Kidney capillary endothelial cell (primary cell): ENCODE data around the gene THSD4.
"Not testable (repeated sequence)": the region's sequence is repeated elsewhere in the genome, so short reads cannot be mapped to it uniquely, and the experiment has no call there.

Experiments
- DNase-seq: peaks from one replicate; pipeline ENCODE4 v3.0.0-alpha.2; 2018; ENCODE audit warnings: low spot score

The THSD4 gene

DNA sequence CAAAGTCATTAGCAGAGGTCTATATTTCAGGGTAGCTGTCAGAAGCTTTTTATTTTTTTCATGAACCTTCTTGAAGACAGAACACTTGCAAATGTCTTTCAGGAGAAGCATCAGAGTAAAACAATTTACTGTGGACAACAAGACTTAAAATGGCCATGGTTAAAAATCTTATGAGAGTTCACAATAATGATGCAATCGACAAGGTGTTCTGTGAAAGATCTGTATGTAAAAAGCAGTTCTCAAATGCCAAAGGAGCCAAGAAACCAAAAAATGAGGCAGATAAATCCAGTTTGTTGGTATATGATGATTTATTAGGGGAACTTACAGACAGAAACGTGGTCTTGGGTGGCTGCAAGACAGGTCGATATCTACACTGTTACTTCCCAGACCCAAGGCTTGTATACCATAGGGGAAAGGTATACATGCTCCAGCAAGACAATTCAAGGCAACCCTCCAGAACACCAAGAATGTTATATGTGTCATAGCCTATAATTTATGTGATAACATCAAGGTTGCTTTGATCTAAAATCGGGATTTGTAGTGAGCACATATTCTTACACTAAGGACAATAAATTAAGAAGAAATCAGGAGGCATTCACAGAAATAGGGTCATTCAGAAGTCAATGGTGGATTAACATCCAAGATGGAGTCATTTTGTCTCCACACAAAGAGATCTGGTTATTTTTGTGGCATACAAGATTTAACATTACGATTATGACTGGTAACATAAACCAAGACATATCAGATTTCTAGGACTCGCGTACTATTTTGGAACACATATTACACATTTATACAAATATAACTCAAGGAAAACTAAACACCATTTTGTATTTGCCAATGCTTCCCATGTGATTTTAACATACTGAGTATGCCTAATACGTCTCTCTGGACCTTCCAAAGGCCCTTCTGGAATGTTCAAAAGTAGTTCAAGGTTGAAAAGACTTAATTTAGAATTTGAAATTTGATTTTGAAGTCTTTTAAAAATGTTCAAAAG, 316.4 kb downstream of the THSD4 start:
- no peak for DNase-seq

GRCh38 chr15:71433402-71433801, 318.1 kb downstream of the THSD4 start:
- DNase-seq = no peak

DNA sequence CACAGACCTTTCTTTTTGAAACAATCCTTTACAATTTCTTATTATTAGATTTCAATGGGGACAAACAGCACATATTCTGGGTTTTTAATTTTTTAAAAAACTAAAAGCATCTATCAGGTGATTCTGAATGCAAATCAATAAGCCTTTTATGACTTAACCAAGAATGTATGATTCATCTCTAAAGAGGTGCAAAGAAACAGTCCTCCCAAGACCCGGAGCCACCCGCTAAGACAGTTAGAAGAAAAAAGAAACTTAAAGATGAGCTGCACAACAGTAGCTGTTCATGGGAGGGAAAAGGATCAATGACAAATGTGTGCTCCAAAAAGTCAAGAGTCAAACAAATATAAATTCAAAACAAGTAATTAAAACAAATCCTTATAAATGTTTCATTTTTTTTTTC, 319.5 kb downstream of the THSD4 start:
- no peak for DNase-seq

DNA sequence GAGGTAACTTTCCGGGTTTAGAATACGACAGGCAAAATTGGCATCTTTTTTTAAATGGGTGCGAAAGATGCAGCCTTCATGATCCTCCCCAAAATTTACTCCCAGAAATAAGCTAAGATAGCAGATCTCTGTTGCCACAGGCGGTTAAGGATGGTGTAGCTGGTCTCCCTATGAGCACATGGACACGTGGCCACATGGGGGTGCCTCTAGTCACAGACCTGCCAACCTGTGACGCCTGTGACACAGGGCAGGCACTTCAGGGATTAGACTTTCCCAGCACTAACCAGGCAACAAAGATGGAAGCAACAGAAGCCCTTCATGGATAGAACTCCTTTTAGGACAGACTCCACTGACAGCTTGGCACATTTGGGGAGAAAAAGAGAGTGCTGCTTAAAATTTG, 320.3 kb downstream of the THSD4 start:
- no peak for DNase-seq

DNA sequence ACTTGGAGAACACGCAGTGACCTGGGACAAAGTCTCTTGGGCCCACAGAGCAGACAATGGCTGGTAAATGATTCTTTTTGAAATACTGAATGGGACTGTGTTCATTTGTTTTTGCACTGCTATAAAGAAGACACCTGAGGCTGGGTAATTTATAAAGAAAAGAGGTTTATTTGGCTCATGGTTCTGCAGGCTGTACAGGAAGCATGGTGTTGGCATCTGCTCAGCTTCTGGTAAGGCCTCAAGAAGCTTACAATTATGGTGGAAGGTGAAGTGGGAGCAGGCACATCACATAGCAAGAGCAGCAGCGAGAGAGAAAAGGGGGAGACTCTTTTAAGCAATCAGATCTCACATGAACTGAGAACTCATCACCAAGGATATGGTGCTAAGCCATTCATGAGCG, 321.6 kb downstream of the THSD4 start:
- no peak for DNase-seq

DNA sequence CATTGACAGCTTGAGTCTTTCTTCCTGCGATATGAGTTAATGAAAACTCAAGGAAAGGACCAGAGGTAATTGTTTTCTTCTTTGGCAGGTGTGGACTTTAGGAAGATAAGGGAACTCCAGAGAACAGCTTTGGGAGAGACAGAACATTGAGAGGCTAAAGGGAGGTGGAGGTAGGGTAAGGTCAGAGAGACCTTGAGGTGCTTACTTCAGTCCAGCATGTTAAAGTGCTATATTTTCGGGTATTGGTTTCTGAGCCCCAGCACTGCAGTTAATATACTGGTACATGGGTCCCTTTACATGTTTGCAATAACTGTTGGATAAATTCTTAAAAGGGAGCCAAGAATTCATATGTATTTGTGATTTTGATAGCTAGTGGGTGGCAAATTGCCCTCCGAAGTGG, 322.1 kb downstream of the THSD4 start:
- no peak for DNase-seq

GRCh38 chr15:71437919-71438318, 322.6 kb downstream of the THSD4 start:
- no peak for DNase-seq

DNA sequence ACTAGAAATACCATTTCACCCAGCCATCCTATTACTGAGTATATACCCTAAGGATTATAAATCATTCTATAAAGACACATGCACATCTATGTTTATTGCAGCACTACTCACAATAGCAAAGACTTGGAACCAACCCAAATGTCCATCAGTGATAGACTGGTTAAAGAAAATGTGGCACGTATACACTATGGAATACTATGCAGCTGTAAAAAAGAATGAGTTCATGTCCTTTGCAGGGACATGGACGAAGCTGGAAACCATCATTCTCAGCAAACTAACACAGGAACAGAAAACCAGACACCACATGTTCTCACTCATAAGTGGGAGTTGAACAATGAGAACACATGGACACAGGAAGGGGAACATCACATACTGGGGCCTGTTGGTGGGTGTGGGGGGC, 324.2 kb downstream of the THSD4 start:
- not testable (repeated sequence) for DNase-seq

- DNase-seq = peak; percentile 64
These were observed 325.3 kb downstream of the THSD4 start for GRCh38 chr15:71440489-71441110.

DNA sequence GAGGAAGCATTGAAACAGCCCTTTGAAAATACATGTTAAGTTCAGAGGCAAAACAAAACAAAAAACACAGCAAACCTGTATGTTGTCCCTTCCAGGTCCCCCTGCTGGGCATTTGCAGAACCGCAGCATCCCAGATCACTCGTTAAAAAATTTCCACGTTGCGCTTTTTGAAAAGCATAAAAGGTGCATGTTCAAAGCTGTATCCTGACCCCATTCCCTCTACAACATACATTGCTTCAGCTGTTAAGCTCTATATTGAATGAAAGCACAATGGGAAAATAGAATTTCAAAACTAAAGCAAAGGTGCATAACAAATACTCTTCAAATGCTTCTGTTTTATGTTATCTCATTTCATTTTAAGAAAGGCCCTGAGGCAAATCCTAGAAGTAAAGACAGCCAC, 328.3 kb downstream of the THSD4 start:
- DNase-seq = peak; percentile 45

DNA sequence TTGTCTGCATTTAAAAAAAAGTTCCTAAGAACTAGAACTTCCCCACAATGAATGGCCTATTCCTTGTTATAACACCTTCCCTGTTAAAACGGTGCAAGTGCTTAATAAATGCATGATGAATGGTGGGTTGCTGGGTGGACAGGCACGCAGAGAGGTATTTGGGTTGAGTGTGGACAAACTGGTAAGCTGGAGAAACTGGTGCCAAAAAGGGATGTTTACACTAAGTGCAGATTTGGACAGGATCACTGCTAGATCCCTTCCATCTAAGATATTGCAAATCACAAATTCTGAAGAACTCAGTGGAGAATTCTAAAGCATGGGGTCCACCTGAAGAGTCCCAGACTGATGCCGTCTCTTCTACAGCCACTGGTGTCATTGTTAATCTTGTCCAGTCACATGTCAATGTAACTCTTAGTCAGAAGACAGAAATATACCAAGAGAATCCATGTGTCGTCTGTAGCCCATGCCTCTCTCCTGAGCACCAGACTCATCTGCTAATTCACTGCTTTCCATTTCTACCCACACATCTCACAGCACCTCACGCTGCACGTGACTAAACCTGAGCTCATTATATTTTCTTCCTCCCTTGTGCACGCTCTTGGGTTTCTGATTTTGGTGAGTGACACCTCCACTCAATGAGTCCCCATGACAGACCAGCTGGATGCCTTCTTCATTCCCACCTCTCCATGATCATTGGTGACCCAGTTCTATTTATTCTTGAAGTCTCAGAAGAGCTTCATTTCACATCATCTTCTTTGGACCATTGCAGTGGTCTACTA, 328.9 kb downstream of the THSD4 start:
- DNase-seq = no peak

- no peak for DNase-seq
These were observed 329.8 kb downstream of the THSD4 start for GRCh38 chr15:71444866-71445590.

DNA sequence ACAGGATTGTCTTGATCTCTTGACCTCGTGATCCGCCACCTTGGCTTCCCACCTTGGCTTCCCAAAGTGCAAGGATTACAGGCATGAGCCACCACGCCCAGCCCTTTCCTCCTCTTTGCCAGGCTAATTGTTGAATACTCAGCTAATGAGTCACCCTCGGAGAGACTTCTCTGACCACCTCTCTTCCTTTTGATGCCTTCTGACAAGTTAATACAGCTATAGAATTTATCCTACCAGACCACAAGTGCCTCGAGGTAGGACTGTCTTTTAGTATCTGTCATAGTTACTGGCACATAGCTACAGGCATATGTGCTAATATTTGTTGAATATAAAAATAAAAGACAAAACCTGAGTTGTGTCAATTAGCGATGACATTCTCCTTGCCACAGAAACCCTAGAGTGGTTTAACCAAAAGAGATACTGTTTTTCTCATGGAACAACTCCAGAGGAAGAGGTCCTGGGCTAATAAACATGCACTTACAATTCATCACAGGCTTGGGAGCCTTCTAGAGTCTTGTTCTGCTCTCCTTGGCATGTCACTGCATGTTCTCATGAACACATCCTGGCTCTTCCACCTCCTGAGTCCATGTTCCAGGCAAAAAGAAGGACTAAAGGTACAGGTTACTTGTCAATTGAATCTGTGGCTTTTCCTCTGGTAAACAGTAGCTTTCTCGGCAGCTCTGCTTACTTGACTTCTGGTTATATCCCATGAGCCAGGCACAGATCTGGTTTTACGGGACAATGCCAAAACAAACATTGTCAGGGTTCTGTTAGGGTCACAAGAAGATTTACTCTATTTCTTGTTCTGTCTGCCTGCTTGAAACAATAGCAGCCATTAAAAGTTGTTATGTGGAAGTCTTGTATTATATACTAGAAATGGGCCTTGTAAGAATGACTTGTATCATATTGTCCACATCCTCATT, 332.3 kb downstream of the THSD4 start:
- DNase-seq = no peak

- peak; percentile 71 for DNase-seq
These were observed 333.4 kb downstream of the THSD4 start for GRCh38 chr15:71448688-71449114.

- DNase-seq = no peak
These were observed 334.1 kb downstream of the THSD4 start for GRCh38 chr15:71449363-71449762.

DNA sequence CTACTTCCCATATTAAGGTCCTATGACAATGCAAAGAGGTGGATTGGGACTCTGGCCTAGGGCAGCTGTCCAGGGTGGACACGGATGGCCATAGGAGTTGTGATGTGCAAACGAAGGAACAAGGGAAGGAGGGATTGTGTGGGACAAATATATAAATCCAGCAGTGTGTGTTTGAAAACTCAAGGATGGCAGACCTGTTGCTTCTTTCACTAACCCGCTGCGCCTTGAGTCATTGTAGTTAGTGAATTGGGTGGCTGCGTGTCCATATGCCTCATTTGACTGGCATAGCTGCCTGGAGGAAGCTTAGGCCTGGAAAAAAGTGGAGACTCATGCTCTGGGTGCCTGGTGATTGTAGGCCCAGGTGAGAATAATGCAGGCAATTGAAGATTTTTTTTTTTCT, 334.7 kb downstream of the THSD4 start:
- no peak for DNase-seq

DNA sequence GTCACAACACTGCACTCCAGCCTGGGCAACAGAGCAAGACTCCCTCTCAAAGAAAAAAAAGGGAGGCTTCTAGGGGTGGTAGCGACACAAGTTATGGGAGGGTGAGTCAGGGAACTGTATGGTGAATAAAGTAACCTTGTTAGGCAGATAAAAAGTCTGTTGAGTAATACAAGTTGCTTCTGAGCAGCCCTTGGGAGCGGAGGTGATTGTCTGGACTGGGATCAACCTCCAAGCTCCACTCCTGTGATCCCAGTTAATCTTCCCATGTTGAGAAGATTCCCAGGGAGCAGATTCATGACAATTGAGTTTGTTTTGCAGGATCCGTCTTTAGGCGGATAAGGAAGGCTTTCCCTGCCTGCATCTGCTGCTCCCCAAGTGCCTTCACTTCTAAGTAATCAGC, 335.9 kb downstream of the THSD4 start:
- DNase-seq = no peak

DNA sequence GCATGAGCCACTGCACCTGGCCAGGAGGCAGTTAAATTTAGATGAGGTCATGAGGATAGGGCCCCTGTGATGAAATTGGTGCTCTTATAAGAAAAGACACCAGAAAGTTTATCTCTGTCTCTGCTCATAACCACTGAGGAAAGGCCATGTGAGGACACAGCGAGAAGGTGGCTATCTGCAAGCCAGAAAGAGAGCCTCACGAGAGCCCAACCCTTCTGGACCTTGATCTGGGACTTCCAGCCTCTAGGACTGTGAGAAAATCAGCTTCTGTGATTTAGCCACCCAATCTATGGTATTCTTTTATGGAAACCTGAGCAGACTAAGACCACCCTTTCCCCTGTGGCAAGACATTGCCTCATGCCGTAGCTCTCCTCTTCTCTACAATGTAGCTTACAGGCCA, 337.6 kb downstream of the THSD4 start:
- no peak for DNase-seq

DNA sequence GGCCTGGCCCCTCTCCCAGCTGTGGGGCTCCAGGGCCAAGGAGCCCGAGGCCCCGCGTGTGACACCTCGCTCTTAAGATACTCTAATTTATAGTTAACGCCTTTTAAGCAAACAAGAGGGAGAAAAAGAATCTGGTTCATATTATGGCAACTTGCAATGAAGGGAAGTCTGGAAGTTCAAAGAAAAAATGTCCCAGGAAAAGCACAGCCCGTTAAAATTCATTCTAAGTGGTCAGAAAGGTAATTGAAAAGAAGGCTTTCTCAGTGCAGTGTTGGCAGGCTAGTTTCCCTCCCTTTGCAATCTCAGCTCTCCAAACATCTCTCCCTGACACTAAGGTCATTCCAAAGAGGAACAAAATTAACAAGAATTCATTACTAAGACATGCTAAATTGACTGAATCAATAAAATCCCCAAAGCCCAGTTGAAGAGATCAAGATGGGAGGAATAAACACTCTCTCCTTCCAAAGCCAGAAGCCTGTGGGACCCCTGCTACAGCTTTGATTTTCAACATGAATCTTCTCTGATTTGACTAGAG, 339.3 kb downstream of the THSD4 start:
- no peak for DNase-seq

DNA sequence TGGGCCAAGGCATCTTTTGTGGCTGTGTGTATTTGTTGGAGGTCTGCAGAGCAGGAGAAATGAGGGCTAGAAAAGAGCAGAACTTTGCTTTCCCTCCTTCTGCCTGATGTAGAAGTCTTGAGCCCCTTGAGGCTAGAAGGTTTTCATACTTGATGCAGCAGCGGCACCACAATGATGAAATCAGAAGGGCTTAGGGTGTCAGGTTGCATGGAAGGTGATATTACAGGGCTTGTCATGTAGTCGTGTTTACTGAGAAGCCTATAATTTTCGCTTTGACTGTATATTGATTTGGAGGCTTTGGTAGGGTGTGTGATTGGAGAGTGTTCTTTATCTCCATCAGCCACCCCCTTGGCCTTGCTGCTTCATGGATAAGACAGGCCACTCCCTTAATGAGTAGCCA, 339.8 kb downstream of the THSD4 start:
- DNase-seq = no peak

GRCh38 chr15:71455878-71456277, 340.6 kb downstream of the THSD4 start:
- DNase-seq = no peak
